Measurements from ENCODE around the gene SMCO1. TPM values are rescaled to one million over a fixed set of nuclear protein-coding genes. Genes with fewer than 3 reads are reported as not detected.
"Not testable (repeated sequence)": the region's sequence is repeated elsewhere in the genome, so short reads cannot be mapped to it uniquely, and the experiment has no call there.

The SMCO1 gene
- total RNA-seq (2014; rRNA removed; shearing (Covaris generic)): not detected in 2 replicates

- Histone ChIP-seq H3K27me3 (ENCODE audit: control insufficient read depth, insufficient read depth, low read length) (no peaks in the 10 kb centered on the region), H3K36me3 (replicated peaks; ENCODE audit: control insufficient read depth, insufficient read depth, low read length) (no peaks in the 10 kb centered on the region), H3K4me3 (ENCODE audit: insufficient read depth, low read depth, low read length) (no peak within 1 kb of the TSS)
- DNase-seq: no peak
Observed at GRCh38 chr3:196514913-196515621, at the start of gene SMCO1. Gene SMCO1 (minus strand): TSS chr3:196515346. CDS start chr3:196515209, 137 bp downstream.

- Histone ChIP-seq H3K4me3 (ENCODE audit: insufficient read depth, low read depth, low read length) (no peak overlapping the region), H3K27me3 (ENCODE audit: control insufficient read depth, insufficient read depth, low read length) (no peaks in the 10 kb centered on the region), H3K36me3 (replicated peaks; ENCODE audit: control insufficient read depth, insufficient read depth, low read length) (no peaks in the 10 kb centered on the region; the same call in none of the 2 replicates)
- DNase-seq: no peak
Observed at GRCh38 chr3:196563721-196564225, 48.6 kb upstream of the SMCO1 start.

- no peaks in the 10 kb centered on the region for H3K27me3 ChIP-seq (ENCODE audit: control insufficient read depth, insufficient read depth, low read length)
- no peak for DNase-seq
Observed at GRCh38 chr3:196559826-196560225, 44.7 kb upstream of the SMCO1 start.

GRCh38 chr3:196558476-196558875 lies 43.3 kb upstream of the SMCO1 start:
- H3K27me3 ChIP-seq (ENCODE audit: control insufficient read depth, insufficient read depth, low read length): no peaks in the 10 kb centered on the region

More at GRCh38 chr3:196559826-196560225, 44.7 kb upstream of the SMCO1 start:
- no peaks in the 10 kb centered on the region; the same call in 1 of the 2 replicates for H3K36me3 ChIP-seq (replicated peaks; ENCODE audit: control insufficient read depth, insufficient read depth, low read length)
- no peak overlapping the region for H3K4me3 ChIP-seq (ENCODE audit: insufficient read depth, low read depth, low read length)

GRCh38 chr3:196557236-196557635 lies 42.1 kb upstream of the SMCO1 start:
- no peaks in the 10 kb centered on the region for H3K27me3 ChIP-seq (ENCODE audit: control insufficient read depth, insufficient read depth, low read length)
- H3K36me3 ChIP-seq (replicated peaks; ENCODE audit: control insufficient read depth, insufficient read depth, low read length): no peaks in the 10 kb centered on the region; the same call in 1 of the 2 replicates
- no peak for DNase-seq
- H3K4me3 ChIP-seq (ENCODE audit: insufficient read depth, low read depth, low read length): no peak overlapping the region

More at GRCh38 chr3:196558476-196558875, 43.3 kb upstream of the SMCO1 start:
- Histone ChIP-seq H3K4me3 (ENCODE audit: insufficient read depth, low read depth, low read length) (no peak overlapping the region), H3K36me3 (replicated peaks; ENCODE audit: control insufficient read depth, insufficient read depth, low read length) (no peaks in the 10 kb centered on the region; the same call in 1 of the 2 replicates)
- DNase-seq: no peak

- Histone ChIP-seq H3K4me3 (ENCODE audit: insufficient read depth, low read depth, low read length) (no peak overlapping the region), H3K36me3 (replicated peaks; ENCODE audit: control insufficient read depth, insufficient read depth, low read length) (no peaks in the 10 kb centered on the region; the same call in 1 of the 2 replicates), H3K27me3 (ENCODE audit: control insufficient read depth, insufficient read depth, low read length) (no peaks in the 10 kb centered on the region)
- DNase-seq: no peak
Observed at GRCh38 chr3:196555295-196555694, 40.1 kb upstream of the SMCO1 start.

- Histone ChIP-seq H3K36me3 (replicated peaks; ENCODE audit: control insufficient read depth, insufficient read depth, low read length) (no peaks in the 10 kb centered on the region; the same call in 1 of the 2 replicates), H3K4me3 (ENCODE audit: insufficient read depth, low read depth, low read length) (no peak overlapping the region), H3K27me3 (ENCODE audit: control insufficient read depth, insufficient read depth, low read length) (no peaks in the 10 kb centered on the region)
- DNase-seq: no peak
Observed at GRCh38 chr3:196554205-196554604, 39.1 kb upstream of the SMCO1 start.

GRCh38 chr3:196553551-196553950 lies 38.4 kb upstream of the SMCO1 start:
- Histone ChIP-seq H3K4me3 (ENCODE audit: insufficient read depth, low read depth, low read length) (no peak overlapping the region), H3K36me3 (replicated peaks; ENCODE audit: control insufficient read depth, insufficient read depth, low read length) (no peaks in the 10 kb centered on the region), H3K27me3 (ENCODE audit: control insufficient read depth, insufficient read depth, low read length) (no peaks in the 10 kb centered on the region)
- no peak for DNase-seq

- Histone ChIP-seq H3K4me3 (ENCODE audit: insufficient read depth, low read depth, low read length) (no peak overlapping the region), H3K36me3 (replicated peaks; ENCODE audit: control insufficient read depth, insufficient read depth, low read length) (no peaks in the 10 kb centered on the region), H3K27me3 (ENCODE audit: control insufficient read depth, insufficient read depth, low read length) (no peaks in the 10 kb centered on the region)
- DNase-seq: no peak
Observed at GRCh38 chr3:196552253-196552652, 37.1 kb upstream of the SMCO1 start.

GRCh38 chr3:196550172-196550571 lies 35.0 kb upstream of the SMCO1 start:
- H3K36me3 ChIP-seq (replicated peaks; ENCODE audit: control insufficient read depth, insufficient read depth, low read length); DNase-seq; H3K4me3 ChIP-seq (ENCODE audit: insufficient read depth, low read depth, low read length); H3K27me3 ChIP-seq (ENCODE audit: control insufficient read depth, insufficient read depth, low read length): not testable (repeated sequence)

- not testable (repeated sequence) for H3K27me3 ChIP-seq (ENCODE audit: control insufficient read depth, insufficient read depth, low read length); H3K36me3 ChIP-seq (replicated peaks; ENCODE audit: control insufficient read depth, insufficient read depth, low read length); H3K4me3 ChIP-seq (ENCODE audit: insufficient read depth, low read depth, low read length); DNase-seq
Observed at GRCh38 chr3:196549312-196549711, 34.2 kb upstream of the SMCO1 start.

GRCh38 chr3:196547067-196547466 lies 31.9 kb upstream of the SMCO1 start:
- H3K4me3 ChIP-seq (ENCODE audit: insufficient read depth, low read depth, low read length): no peak overlapping the region
- no peak for DNase-seq
- H3K36me3 ChIP-seq (replicated peaks; ENCODE audit: control insufficient read depth, insufficient read depth, low read length): no peaks in the 10 kb centered on the region
- H3K27me3 ChIP-seq (ENCODE audit: control insufficient read depth, insufficient read depth, low read length): no peaks in the 10 kb centered on the region

- no peak overlapping the region for H3K4me3 ChIP-seq (ENCODE audit: insufficient read depth, low read depth, low read length)
- no peak for DNase-seq
- H3K27me3 ChIP-seq (ENCODE audit: control insufficient read depth, insufficient read depth, low read length): no peaks in the 10 kb centered on the region
- H3K36me3 ChIP-seq (replicated peaks; ENCODE audit: control insufficient read depth, insufficient read depth, low read length): no peaks in the 10 kb centered on the region
Observed at GRCh38 chr3:196546537-196546936, 31.4 kb upstream of the SMCO1 start.

GRCh38 chr3:196544491-196544992 lies 29.4 kb upstream of the SMCO1 start:
- no peak for DNase-seq
- Histone ChIP-seq H3K4me3 (ENCODE audit: insufficient read depth, low read depth, low read length) (no peak overlapping the region), H3K36me3 (replicated peaks; ENCODE audit: control insufficient read depth, insufficient read depth, low read length) (no peaks in the 10 kb centered on the region)

More at GRCh38 chr3:196544491-196544992, 29.4 kb upstream of the SMCO1 start:
- H3K27me3 ChIP-seq (ENCODE audit: control insufficient read depth, insufficient read depth, low read length): no peaks in the 10 kb centered on the region

Data from H7 (cell line).